GM18951 (cell line): ENCODE results near the gene ZNF101.
"Not testable (repeated sequence)": the region's sequence is repeated elsewhere in the genome, so short reads cannot be mapped to it uniquely, and the experiment has no call there.

Source experiments
- POLR2A ChIP-seq: IDR thresholded peaks from 4 replicates; pipeline ENCODE4 v1.6.1; 2011; ENCODE audit warnings: mild to moderate bottlenecking; ENCODE audit not compliant: insufficient read length, insufficient read depth; ENCODE audit errors: extremely low read depth
- in situ Hi-C: fragments of 300-500 bp; cut with MboI; formaldehyde crosslinking; loops from one replicate; pipeline ENCODE4 v1.12.0; 2022; ENCODE audit warnings: low sequenced_read_pairs, mixed read lengths, inconsistent platforms; ENCODE audit not compliant: unreplicated experiment

ZNF101 gene

GRCh38 chr19:19656451-19657396, 11.9 kb upstream of the ZNF101 start:
- no peak for TF ChIP-seq POLR2A
- in situ Hi-C loops = no loop called here

- in situ Hi-C loops = no loop called here
- no peak for TF ChIP-seq POLR2A
Observed at GRCh38 chr19:19657397-19657783, 11.2 kb upstream of the ZNF101 start.

- in situ Hi-C loops = no loop called here
Observed at GRCh38 chr19:19659646-19660245, 8.9 kb upstream of the ZNF101 start.

GRCh38 chr19:19661141-19661674, 7.4 kb upstream of the ZNF101 start:
- in situ Hi-C loops = no loop called here
- TF ChIP-seq POLR2A = no peak

More at GRCh38 chr19:19659646-19660245, 8.9 kb upstream of the ZNF101 start:
- no peak for TF ChIP-seq POLR2A

GRCh38 chr19:19661675-19662251, 6.9 kb upstream of the ZNF101 start:
- in situ Hi-C loops = no loop called here
- TF ChIP-seq POLR2A = peak; percentile 67

GRCh38 chr19:19662344-19662743, 6.3 kb upstream of the ZNF101 start:
- no peak for TF ChIP-seq POLR2A
- in situ Hi-C loops = no loop called here

GRCh38 chr19:19662871-19663255, 5.8 kb upstream of the ZNF101 start:
- in situ Hi-C loops = no loop called here
- TF ChIP-seq POLR2A = no peak

- in situ Hi-C loops = no loop called here
Observed at GRCh38 chr19:19663256-19664120, 5.2 kb upstream of the ZNF101 start, which contains the start of gene ATP13A1. Gene ATP13A1 (minus strand): TSS chr19:19663676. CDS start chr19:19663666, 10 bp downstream.

GRCh38 chr19:19665420-19665948, 3.2 kb upstream of the ZNF101 start:
- in situ Hi-C loops = not testable (repeated sequence)

More at GRCh38 chr19:19663256-19664120, 5.2 kb upstream of the ZNF101 start, which contains the start of gene ATP13A1:
- peak; percentile 86 for TF ChIP-seq POLR2A

- no peak for TF ChIP-seq POLR2A
- in situ Hi-C loops = no loop called here
Observed at GRCh38 chr19:19670070-19670551, 1.5 kb downstream of the ZNF101 start.

- no peak for TF ChIP-seq POLR2A
- in situ Hi-C loops = no loop called here
Observed at GRCh38 chr19:19672816-19673215, 4.2 kb downstream of the ZNF101 start.

GRCh38 chr19:19674315-19674714, 5.7 kb downstream of the ZNF101 start:
- no peak for TF ChIP-seq POLR2A
- in situ Hi-C loops = no loop called here
